Peyer's patch (tissue), 4 donors: Measurements from ENCODE around the gene FZD10. TPM values are rescaled to one million over a fixed set of nuclear protein-coding genes. Genes with fewer than 3 reads are reported as not detected.

ENCODE experiments used
- DNase-seq, 3 donors: peaks; one replicate each; pipeline ENCODE4 v3.0.0-alpha.2; 2017 to 2019
- H3K27ac ChIP-seq, 4 donors: fragments of 200-600 bp; sonication (generic); one replicate each; pipeline ENCODE4 v1.5.1; 2016 to 2019
- H3K27me3 ChIP-seq, 2 donors: fragments of 200-600 bp; sonication (generic); one replicate each; pipeline ENCODE4 v1.5.1; 2019
- H3K36me3 ChIP-seq, 3 donors: fragments of 200-600 bp; sonication (generic); one replicate each; pipeline ENCODE4 v1.5.1; 2016 to 2019
- H3K4me1 ChIP-seq, 4 donors: fragments of 200-600 bp; sonication (generic); one replicate each; pipeline ENCODE4 v1.5.1; 2016 to 2019
- H3K4me3 ChIP-seq, 4 donors: fragments of 200-600 bp; sonication (generic); 1 replicate in 3 of 4; 2 replicates in 1 of 4; pipeline ENCODE4 v1.5.1; 2016 to 2019; ENCODE audit warnings: mild to moderate bottlenecking in 1 of 4
- H3K9me3 ChIP-seq, 4 donors: fragments of 200-600 bp; sonication (generic); one replicate each; pipeline ENCODE4 v1.5.1; 2016 to 2019; ENCODE audit warnings: mild to moderate bottlenecking in 1 of 4
- CTCF ChIP-seq, 6 experiments: fragments of 450-650 bp in 4 of 6; fragments of 200-600 bp in 2 of 6; sonication (generic) in 1 of 6; IDR thresholded peaks; one replicate each; pipeline ENCODE4 v1.5.1; 2017 to 2019; ENCODE audit warnings: antibody characterized with exemption in 6 of 6, mild to moderate bottlenecking in 3 of 6, moderate library complexity in 1 of 6
- POLR2A ChIP-seq, 2 donors: fragments of 450-650 bp; IDR thresholded peaks; one replicate each; pipeline ENCODE4 v1.5.1; 2017; ENCODE audit warnings: antibody characterized with exemption in 2 of 2, mild to moderate bottlenecking in 2 of 2, moderate library complexity in 2 of 2
- total RNA-seq, 4 donors: library from RNA; depleted of rRNA; stranded (reverse); fragments of >200 nt; gene quantifications; one replicate each; pipeline ENCODE4 v1.1.0, GENCODE V29; 2016

The FZD10 gene
- total RNA-seq, 4 donors from 2014 or later = 0.76 to 1.2 TPM; not detected in 2

- H3K27ac ChIP-seq = no peak overlapping the region
- no peaks in the 10 kb centered on the region for H3K27me3 ChIP-seq
- H3K4me3 ChIP-seq = no peak overlapping the region
- H3K4me1 ChIP-seq = no peaks in the 10 kb centered on the region
- H3K9me3 ChIP-seq = no peaks in the 10 kb centered on the region
- DNase-seq = no peak
- TF ChIP-seq POLR2A (IDR thresholded peaks at IDR 0.05) = no peak
- TF ChIP-seq CTCF (IDR thresholded peaks at IDR 0.05) = no peak
- H3K36me3 ChIP-seq = no peaks in the 10 kb centered on the region
These were observed 38.2 kb downstream of the FZD10 start for GRCh38 chr12:130200445-130200844.

GRCh38 chr12:130201037-130201436 lies 38.8 kb downstream of the FZD10 start:
- DNase-seq = no peak
- Histone ChIP-seq H3K9me3 (no peaks in the 10 kb centered on the region), H3K36me3 (no peaks in the 10 kb centered on the region), H3K27me3 (no peaks in the 10 kb centered on the region), H3K4me3 (no peak overlapping the region), H3K27ac (no peak overlapping the region), H3K4me1 (no peaks in the 10 kb centered on the region)
- no peak for TF ChIP-seq CTCF (IDR thresholded peaks at IDR 0.05)
- TF ChIP-seq POLR2A (IDR thresholded peaks at IDR 0.05) = no peak

DNA sequence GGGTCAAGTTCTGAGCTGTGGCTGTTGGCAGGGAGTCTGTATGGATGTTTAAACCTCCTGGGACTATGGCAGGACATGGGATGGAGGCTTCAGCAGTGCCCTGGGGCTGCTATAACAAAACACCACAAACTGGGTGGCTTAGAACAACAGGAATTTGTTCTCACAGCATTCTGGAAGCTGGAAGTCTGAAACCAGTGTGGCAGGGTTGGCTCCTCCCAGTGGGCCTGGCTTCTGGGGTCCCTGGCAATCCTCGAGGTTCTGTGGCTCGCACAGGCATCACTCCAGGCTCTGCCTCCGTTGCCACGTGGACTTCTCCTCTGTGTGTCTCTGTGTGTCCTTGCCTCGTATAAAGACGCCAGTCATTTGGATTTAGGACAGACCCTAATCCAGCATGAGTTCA lies 39.9 kb downstream of the FZD10 start:
- DNase-seq = no peak
- Histone ChIP-seq H3K36me3 (no peaks in the 10 kb centered on the region), H3K27ac (no peak overlapping the region), H3K4me3 (no peak overlapping the region), H3K27me3 (no peaks in the 10 kb centered on the region), H3K4me1 (no peaks in the 10 kb centered on the region), H3K9me3 (no peaks in the 10 kb centered on the region)
- TF ChIP-seq POLR2A (IDR thresholded peaks at IDR 0.05) = no peak
- TF ChIP-seq CTCF (IDR thresholded peaks at IDR 0.05) = no peak

DNA sequence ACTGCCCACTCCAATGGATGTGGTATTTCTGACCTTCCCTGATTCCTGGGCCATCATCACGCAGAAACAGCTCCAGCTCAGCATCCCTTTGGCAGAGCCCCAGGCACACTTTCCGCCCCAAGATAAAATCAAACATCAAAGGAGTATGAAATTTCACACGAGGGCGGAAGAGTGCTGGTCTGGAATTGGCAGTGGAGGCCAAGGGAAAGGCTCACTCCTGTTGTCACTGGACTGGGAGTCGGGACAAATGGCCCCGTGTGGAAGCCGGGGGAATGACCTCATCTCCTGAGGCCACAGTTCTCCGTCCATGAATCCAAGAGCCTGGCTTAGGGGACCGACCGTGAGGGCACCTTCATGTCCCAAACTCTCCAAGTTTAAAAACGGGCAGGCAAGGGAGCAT lies 40.9 kb downstream of the FZD10 start:
- no peak for DNase-seq
- Histone ChIP-seq H3K27ac (no peak overlapping the region), H3K4me1 (no peaks in the 10 kb centered on the region), H3K4me3 (no peak overlapping the region), H3K9me3 (no peaks in the 10 kb centered on the region), H3K36me3 (no peaks in the 10 kb centered on the region), H3K27me3 (no peaks in the 10 kb centered on the region)
- TF ChIP-seq CTCF (IDR thresholded peaks at IDR 0.05) (no peak), POLR2A (IDR thresholded peaks at IDR 0.05) (no peak)

GRCh38 chr12:130204541-130204953 lies 42.3 kb downstream of the FZD10 start:
- Histone ChIP-seq H3K4me1 (no peaks in the 10 kb centered on the region), H3K9me3 (no peaks in the 10 kb centered on the region), H3K36me3 (no peaks in the 10 kb centered on the region), H3K27me3 (no peaks in the 10 kb centered on the region), H3K27ac (no peak overlapping the region), H3K4me3 (no peak overlapping the region)
- DNase-seq = no peak
- TF ChIP-seq POLR2A (IDR thresholded peaks at IDR 0.05) (no peak), CTCF (IDR thresholded peaks at IDR 0.05) (no peak)

DNA sequence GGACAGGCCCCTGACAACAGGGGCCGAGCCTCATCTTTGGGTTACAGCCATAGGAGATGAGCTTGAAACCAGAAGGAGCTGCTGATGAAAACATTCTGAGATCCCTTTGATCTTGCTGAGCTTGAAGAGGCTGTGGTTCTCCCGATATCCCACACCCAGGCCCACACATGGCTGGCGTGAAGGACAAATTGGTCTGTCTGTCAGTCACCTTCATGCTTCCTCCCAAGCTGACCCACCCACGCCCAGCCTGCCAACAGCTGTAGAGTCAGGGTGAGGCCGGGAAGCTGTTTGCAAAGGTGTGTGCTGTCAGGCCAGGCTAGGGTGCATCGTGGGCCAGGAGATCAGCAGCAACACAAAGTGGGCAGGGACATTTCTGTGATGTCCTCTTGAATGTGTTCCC lies 43.2 kb downstream of the FZD10 start:
- no peaks in the 10 kb centered on the region for H3K4me1 ChIP-seq
- H3K36me3 ChIP-seq = no peaks in the 10 kb centered on the region
- H3K27me3 ChIP-seq = no peaks in the 10 kb centered on the region
- H3K27ac ChIP-seq = no peak overlapping the region
- no peak for DNase-seq
- no peaks in the 10 kb centered on the region for H3K9me3 ChIP-seq
- H3K4me3 ChIP-seq = no peak overlapping the region
- TF ChIP-seq POLR2A (IDR thresholded peaks at IDR 0.05) (no peak), CTCF (IDR thresholded peaks at IDR 0.05) (no peak)
